ENCODE data around the gene CES5A.
"Not testable (repeated sequence)": the region's sequence is repeated elsewhere in the genome, so short reads cannot be mapped to it uniquely, and the experiment has no call there.

CES5A gene

DNA sequence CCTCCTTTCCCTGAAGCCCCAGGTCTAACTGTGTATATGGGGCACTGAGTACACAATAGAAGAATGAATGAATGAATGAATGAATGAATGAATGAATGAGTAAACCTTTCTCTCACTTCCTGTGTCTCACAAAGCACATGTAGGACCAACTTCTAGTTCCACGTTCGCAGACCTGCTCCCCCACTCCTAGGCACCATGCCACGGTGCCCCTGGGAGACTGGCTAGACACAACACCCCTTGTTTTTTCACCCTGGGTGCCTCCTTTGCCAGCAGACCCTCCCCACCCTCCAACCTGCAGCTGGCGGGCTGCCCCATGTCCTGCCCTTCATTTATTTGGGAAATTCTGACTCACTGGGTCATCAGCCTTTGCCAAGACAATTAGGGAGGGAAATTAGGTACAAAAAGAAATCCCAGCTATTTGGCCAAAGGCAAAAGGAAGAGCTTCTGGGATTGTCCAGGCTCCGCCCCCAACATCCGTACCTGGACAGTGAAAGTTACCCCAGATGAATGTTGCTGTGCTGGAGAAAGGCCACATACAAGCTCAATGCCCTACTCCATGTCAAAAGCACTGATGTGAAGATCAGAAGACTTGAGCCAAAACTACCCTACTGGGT, 50.0 kb downstream of the CES5A start:
- no peak for DNase-seq

DNA sequence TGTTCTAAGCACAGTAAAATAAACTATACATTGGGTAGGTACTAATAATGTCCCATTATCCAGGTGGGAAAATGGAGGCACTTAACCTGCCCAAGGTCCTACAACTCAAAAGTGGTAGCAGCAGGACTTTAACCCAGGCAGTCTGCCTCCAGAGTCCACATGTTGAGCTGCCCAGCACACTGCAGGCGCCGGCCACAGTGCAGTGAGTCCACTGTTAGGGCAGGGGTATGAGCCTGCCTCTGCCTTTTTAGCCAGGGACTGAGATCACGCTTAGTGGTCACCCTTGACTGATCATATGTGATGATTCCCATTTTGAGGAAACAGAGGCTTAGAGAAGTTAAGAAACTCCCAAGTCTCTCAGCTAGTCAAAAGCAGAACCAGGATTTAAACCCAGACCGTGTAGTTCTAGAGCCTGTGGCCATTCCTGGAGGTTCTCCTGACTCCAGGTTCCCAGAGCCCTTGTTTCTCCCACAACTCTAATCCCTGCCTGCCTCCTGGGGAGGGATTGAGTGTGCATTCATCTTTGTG, 50.6 kb downstream of the CES5A start:
- DNase-seq, result no peak

DNA sequence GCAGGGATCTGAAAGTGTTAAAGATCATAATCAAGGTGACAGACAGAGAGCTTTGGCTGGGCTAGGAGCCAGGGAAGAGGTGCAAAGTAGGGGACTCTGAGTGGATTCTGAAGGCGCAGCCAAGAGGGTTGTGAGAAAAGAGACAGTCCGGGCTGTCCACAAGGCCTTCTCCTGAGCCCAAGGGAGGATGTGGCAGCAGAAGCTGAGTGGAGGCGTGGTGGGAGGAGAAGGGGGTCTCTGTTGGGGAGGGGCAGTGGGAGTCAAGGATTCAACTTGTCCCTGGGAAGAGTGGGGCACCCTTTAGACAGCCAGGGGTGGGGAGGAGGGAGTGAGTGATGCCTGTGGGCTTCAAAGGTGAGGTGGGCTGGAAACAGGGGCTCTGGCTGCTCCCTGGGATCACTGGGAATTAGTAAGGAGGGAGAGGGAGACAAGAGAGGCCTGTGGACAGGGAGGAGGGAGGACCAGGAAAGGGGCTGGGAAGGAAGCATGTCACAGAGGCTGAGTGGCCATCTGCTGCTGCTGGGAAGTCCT, 52.8 kb downstream of the CES5A start:
- DNase-seq, result no peak

DNA sequence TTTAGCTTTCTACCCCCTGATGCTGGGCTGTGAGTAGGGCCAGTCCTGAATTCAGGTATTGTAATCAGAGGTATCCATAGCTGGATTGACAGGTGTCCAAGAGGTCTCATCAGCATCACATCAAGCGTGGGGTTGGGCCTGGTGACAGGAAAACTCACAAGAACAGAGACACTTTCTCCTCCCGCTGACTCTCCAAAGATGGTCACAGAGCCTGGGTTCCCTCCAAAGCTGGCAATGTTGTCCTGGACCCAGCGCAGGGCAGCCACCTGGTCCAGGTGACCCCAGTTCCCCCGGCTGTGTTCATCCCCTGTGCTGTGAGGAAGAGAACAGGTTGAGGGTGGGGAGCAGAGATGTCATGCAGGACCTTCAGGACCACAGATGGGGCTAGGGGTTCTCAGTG, 54.0 kb downstream of the CES5A start:
- DNase-seq, result no peak

DNA sequence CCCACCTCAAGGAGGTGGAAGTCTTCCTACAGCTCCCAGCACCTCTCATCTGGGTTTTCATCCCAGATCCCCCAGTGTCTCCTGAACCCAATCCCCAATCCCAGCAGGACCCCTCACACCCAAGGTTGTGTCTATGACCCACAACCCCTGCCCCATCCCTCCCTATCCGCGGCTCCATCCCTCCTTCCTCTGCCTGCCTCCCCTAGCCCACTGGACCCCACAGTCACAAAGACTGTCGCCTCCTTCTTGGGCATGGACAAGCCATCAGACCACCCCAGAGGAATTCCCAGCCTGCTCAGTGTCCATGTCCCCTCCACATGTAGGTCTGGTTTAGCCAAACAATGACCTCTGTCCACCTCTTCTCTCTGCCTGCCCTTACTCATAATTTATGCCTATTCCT, 54.6 kb downstream of the CES5A start:
- no peak for DNase-seq

DNA sequence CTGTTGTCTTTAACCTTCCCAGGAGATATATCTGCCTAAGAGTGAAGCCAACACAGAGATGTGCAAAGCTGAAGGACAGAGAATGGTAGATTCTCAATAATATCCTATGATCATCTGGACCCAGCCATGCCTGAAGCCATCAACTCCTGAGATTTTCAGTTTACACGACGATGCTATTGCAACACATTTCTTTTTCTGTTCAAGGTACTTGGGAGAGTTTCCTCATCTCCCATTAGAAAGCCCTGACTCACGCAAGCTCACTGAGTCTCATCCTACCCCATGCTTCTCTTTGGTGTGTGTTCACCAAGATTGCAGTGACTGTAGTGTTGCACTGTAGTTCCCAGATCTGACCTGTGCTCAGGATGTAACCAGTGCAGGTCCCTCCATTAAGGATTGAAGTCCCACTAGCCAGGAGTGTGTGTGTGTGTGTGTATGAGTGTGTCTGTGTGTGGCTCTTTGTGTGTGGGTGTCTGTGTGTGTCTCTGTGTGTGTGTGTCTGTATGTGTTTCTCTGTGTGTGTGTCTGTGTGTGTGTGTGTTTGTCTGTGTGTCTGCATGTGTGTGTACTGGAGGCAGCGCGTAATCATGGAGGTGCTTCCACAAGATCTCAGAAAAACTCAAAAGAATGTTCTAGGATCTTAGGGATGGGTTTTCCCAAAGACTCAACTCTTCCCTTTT, 57.8 kb downstream of the CES5A start:
- DNase-seq, result no peak

DNA sequence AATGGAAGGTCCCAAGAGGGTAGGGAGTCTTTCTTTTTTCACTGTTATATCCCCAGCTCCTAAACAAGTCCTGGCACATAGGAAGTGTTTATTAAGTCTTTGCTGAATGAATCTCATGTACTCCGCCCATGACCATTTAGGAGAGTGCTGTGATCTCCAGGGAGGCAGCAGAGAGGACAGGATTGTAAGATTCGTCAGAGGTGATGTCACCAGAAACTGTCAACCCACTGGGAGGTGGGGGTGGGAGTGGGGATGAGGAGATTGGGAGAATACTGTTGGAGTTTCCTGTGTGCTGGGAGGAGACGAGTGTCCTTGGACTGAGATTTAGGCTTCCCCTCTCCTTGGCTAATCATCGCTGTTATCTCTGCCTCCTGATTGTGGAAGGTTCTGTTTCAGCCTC, 59.0 kb downstream of the CES5A start:
- DNase-seq, result not testable (repeated sequence)

DNA sequence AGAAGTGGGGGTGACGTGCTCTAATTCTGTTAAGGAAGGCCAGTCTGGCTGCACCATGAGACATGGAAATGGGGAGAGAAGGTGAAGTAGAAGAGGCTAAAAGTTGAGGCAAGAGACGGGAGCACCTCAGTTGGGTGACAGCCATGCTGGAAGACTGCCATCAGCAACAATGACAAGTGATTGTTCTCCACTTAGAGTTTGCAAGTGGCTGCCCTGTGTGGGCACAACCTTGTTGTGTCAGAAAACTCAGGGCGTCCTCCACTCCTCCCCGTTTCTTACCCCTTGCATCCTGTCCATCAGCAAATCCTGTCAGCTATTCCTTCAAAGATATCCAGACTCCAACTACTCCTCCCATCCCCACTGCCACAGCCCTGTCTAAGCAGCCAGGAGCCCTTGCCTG, 59.9 kb downstream of the CES5A start:
- no peak for DNase-seq

DNA sequence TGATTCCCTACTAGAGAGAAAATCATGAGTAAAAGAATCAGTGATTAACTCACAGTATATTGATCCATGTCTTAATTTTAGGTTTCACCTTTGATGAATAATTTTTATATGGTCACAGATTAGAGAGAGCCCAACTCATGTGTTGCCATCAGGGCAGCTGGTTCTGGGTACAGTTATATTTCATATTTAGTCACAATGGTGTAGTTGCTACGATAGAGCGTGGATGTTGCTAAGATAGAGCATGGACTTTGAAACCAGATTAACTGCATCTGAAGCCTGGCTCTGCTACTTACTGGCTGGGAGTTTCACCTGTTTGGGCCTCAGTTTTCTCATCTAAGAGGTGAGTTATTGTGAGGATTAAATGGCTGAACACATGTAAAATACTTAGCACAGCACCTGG, 61.0 kb downstream of the CES5A start:
- not testable (repeated sequence) for DNase-seq

DNA sequence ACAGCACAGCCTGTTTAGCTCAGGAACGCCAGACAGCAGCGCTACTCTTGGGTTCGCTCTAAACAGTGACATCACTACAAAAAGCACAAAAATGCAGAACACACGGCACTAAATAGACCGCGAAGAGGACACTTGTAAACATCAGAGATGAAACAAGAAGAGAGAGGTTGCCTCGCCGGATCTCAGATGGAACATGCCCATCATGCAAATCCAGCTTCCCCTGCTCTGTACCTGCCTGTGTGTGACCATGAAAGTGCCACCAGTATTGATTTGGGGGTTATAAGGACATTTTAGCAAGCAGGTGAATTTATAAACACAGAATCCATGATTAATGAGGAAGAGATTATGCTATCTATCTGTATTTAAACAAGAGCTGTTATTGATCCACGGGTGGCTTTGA, 61.4 kb downstream of the CES5A start:
- DNase-seq, result not testable (repeated sequence)

DNA sequence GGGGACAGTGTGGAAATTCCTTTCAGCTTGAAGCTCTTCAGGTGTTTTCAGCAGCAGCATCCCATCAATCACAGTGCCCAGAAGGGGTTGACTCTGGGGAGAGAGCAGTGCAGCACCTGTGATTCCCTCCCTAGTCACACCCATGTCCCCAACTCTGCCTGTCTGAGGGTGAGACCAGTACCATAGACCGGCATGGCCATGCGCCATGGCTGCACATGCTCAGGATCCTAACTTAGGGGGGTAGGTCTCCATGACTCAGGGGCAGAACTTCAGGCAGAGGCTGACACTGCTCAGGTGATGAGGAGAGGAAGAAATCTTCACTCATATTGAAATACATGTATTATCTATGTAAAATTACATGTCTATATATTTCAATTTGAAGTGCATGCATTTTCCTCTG, 62.2 kb downstream of the CES5A start:
- no peak for DNase-seq

DNA sequence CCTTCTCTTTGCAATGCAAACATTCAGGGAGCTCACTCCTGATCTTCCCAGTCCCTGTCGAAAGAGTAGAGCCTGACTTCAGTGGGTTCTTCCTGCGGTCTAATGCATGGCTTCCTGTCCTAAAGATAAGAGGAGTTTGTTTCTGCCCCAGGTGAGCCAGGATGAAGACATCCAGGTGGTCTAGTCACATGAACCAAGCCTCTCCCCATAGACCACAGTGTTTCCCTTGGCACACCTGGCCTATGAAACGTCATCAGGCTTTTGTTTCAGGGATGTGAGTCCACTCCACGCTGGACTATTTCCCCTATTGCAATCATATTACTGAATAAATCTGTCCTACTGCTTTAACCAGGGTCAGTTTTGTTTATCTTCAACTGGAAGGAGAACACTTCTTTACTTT, 63.4 kb downstream of the CES5A start:
- DNase-seq, result no peak

DNA sequence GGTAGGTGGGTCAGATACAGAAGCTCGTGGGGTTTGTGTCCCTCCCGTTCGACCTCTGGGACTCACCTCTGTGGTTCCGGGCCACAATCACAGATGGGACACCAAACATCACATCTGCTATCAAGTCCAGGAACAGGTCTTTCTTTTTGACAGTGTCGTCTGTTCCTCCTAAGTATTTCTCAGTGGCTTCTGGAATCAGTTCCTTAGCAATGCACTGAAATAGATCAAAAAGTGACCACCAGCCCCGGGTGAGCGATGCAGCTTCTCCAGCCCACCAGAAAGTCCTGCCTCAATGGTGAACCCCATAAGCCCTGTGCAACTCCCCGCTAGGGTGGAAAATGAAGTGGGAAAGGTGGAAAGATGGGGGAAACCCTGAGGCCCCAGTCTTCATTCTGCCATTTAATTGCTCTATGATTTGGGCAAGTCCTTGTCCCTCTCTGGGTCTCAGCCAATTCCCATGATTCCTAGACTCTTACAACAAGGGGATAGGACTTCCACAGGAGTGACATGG, 64.7 kb downstream of the CES5A start:
- no peak for DNase-seq

DNA sequence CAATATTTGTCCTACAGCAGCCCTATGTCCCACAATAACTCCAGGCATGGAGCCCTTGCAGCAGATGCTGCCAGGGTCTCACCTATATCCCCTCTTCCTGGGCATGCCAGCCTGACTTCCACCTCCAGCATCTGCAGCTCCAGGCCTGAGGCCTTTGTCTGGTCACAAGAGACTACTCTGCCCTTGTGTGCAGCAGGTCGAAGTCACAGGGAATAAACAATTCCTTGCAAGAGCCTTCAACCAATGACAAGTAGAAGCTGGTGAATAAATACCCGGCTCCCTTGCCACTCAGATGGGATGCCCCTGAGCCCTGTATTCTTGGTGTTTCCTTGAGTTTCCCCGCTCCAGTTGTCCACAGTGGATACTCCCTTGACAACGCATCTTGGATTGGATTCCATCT, 65.3 kb downstream of the CES5A start:
- no peak for DNase-seq

DNA sequence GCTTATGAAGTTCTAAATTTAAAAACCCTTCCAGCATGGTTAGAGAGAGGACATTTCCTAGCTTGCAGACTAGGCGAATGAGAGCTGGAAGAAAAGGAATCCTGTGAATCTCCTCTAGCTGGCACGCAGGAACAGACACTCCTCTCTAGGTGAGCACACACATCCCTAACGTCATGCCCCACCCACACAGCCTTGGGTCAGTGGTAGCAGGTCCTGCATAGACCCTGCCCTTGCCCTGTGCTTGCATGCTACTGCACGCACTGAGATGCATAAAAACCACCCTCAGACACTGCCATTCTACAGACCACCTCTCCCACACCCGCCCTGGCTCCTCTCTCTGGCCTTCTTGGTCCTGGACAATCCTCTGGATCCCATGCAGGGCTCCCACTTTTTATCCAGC, 65.8 kb downstream of the CES5A start:
- no peak for DNase-seq

DNA sequence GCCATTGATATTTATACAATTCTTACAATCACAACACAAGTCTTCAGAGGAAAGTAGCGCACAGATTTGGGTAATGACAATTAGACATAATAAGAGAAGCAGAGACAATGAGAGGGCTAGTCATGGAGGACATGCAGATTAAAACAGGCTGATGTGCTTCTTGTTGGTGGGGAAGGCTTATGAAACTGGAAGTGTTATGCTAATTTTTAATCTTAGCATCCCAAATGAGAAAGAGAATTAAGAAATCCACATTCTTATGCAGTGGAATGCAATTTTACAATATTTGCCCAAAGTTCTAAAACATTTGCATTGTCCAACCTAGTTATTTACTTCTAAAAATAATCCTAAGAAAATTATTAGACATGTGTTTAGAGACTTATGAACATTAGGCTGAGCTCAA, 66.9 kb downstream of the CES5A start:
- not testable (repeated sequence) for DNase-seq

DNA sequence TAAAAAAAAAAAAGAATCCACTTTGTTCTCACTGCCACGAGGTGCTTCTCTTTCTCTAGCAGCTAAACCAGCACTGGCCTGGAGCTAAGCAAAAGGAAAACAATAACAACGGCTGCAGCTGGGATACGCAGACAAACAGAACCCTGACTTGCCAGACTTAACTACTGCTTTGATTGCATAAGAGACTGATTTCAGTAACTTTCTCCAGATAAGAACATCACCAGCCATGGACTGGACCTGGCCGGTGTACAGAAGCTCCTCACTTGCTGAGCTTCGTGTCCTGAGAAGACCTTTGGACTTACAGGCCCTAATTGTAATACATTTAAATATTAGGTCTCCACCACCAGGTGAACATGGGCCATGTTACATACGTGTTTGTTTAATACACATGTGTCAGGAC, 70.1 kb downstream of the CES5A start:
- not testable (repeated sequence) for DNase-seq

DNA sequence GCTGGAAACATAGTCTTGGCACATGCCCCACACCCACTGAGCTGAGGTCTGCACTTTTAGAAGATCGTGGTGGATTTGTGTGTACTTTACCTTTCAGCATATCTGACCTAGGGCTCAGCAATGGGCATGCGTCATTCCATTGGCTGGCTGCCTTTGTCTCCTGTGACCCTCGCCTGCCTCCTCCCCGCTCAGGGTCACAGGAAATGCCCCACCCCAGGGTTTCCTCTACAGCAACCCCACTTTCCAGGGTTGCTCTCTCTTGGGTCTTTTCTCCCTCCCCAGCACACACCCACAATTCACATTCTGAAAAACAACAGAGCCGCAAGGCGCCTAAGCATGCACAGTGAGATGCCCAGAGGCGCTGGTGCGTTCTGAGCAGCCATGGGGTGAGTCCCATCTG, 71.5 kb downstream of the CES5A start:
- DNase-seq, result not testable (repeated sequence)
